HCT116 (cell line): ENCODE data around the gene ACSL3. TPM values are rescaled to one million over a fixed set of nuclear protein-coding genes. Genes with fewer than 3 reads are reported as not detected.

Experiments used
- ATAC-seq: fragments of 200-7000 bp; cut with Tn5 transposase; 2 replicates; pipeline ENCODE4 v1.9.1; 2020; ENCODE audit warnings: mild to moderate bottlenecking, moderate library complexity
- BruUV-seq: library from RNA; stranded (reverse); fragments of 400-500 nt; replicated peaks from 2 replicates; lab custom pipeline; 2021; lab: Mats Ljungman, UMichigan
- CTCF ChIA-PET: fragments of 300-600 bp; sonication (Branson Sonifier 250); formaldehyde crosslinking; loops from one replicate; lab custom pipeline; 2021; ENCODE audit warnings: antibody characterized with exemption; lab: Charles Lee
- POLR2A ChIA-PET: fragments of 300-600, 350-600 bp; sonication (Branson Sonifier 250); formaldehyde crosslinking; loops from one replicate; lab custom pipeline; 2021; ENCODE audit warnings: antibody characterized with exemption; lab: Charles Lee
- RAD21 ChIA-PET, 2 experiments: fragments of 300-600 bp; sonication (Branson Sonifier 250); formaldehyde crosslinking; loops; one replicate each; lab custom pipeline; 2023; ENCODE audit warnings: low total read pairs in 2 of 2; ENCODE audit not compliant: uncharacterized antibody in 2 of 2, unreplicated experiment in 2 of 2, low non-redundant PET in 1 of 2; lab: Charles Lee
- DNase-seq: peaks from one replicate; pipeline ENCODE4 v3.0.0-alpha.2; 2010; ENCODE audit warnings: low read depth, low spot score
- H2AFZ ChIP-seq: fragments of 200-600 bp; shearing (Covaris generic), sonication (generic); 2 replicates; pipeline ENCODE4 v1.6.1; 2017; ENCODE audit warnings: low read depth, mixed run types, mixed read lengths, antibody characterized with exemption, low read length; ENCODE audit not compliant: poor library complexity, severe bottlenecking
- H3K27ac ChIP-seq: 2 replicates; pipeline ENCODE4 v1.5.1; 2012; ENCODE audit warnings: low read depth, low read length
- H3K27me3 ChIP-seq: fragments of 200-600 bp; sonication (generic); 2 replicates; pipeline ENCODE4 v1.6.1; 2016; ENCODE audit warnings: mixed run types, low read length, mixed read lengths; ENCODE audit not compliant: insufficient read depth
- H3K36me3 ChIP-seq, 2 experiments: fragments of 200-500 bp in 1 of 2; fragments of 200-600 bp in 1 of 2; sonication (Bioruptor generic) in 1 of 2; sonication (generic) in 1 of 2; 2 replicates each; pipeline versions ENCODE4 v1.5.1 to v1.6.1; 2014 to 2016; ENCODE audit warnings: low read length in 2 of 2, inconsistent platforms in 1 of 2, mixed read lengths in 1 of 2, mixed run types in 1 of 2; ENCODE audit not compliant: insufficient read depth in 2 of 2, control insufficient read depth in 1 of 2
- H3K4me1 ChIP-seq, 2 experiments: fragments of 200-600 bp in 1 of 2; sonication (generic) in 1 of 2; 2 replicates each; pipeline versions ENCODE4 v1.5.1 to v1.6.1; 2012 to 2017; ENCODE audit warnings: low read length in 2 of 2, inconsistent platforms in 1 of 2, mild to moderate bottlenecking in 1 of 2, mixed read lengths in 1 of 2, mixed run types in 1 of 2, moderate library complexity in 1 of 2; ENCODE audit not compliant: insufficient read depth in 2 of 2, control insufficient read depth in 1 of 2
- H3K4me2 ChIP-seq: fragments of 200-600 bp; sonication (generic); 2 replicates; pipeline ENCODE4 v1.6.1; 2017; ENCODE audit warnings: mixed run types, low read length, mixed read lengths
- H3K4me3 ChIP-seq, 2 experiments: fragments of 200-600 bp in 1 of 2; sonication (generic) in 1 of 2; replicated peaks in 1 of 2; 2 replicates each; pipeline ENCODE4 v1.5.1; 2011 to 2016; ENCODE audit warnings: low read length in 2 of 2, control low read depth in 1 of 2, low read depth in 1 of 2, mild to moderate bottlenecking in 1 of 2, mixed read lengths in 1 of 2, mixed run types in 1 of 2
- H3K79me2 ChIP-seq: fragments of 200-600 bp; sonication (generic); 2 replicates; pipeline ENCODE4 v1.6.1; 2017; ENCODE audit warnings: mild to moderate bottlenecking, mixed run types, low read length, moderate library complexity, mixed read lengths; ENCODE audit not compliant: insufficient read depth
- H3K9ac ChIP-seq: fragments of 200-600 bp; sonication (generic); 2 replicates; pipeline ENCODE4 v1.6.1; 2016; ENCODE audit warnings: low read length, mixed read lengths
- H3K9me2 ChIP-seq: fragments of 200-600 bp; sonication (generic), shearing (Covaris generic); 2 replicates; pipeline ENCODE4 v1.6.1; 2017; ENCODE audit warnings: mixed run types, mild to moderate bottlenecking, moderate library complexity; ENCODE audit not compliant: insufficient read depth
- H3K9me3 ChIP-seq, 2 experiments: fragments of 200-500 bp in 1 of 2; fragments of 200-600 bp in 1 of 2; sonication (Bioruptor generic) in 1 of 2; sonication (generic) in 1 of 2; 2 replicates each; pipeline ENCODE4 v1.6.1; 2014 to 2017; ENCODE audit warnings: low read length in 2 of 2, mixed read lengths in 2 of 2, inconsistent platforms in 1 of 2, low read depth in 1 of 2, mild to moderate bottlenecking in 1 of 2, mixed run types in 1 of 2, moderate library complexity in 1 of 2; ENCODE audit not compliant: control insufficient read depth in 1 of 2, insufficient read depth in 1 of 2
- H4K20me1 ChIP-seq: fragments of 200-600 bp; sonication (generic), shearing (Covaris generic); 2 replicates; pipeline ENCODE4 v1.6.1; 2017; ENCODE audit warnings: mixed run types, mild to moderate bottlenecking, moderate library complexity; ENCODE audit not compliant: insufficient read depth
- ATF3 ChIP-seq: IDR thresholded peaks from 2 replicates; pipeline ENCODE4 v1.6.1; 2012
- CBX3 ChIP-seq: IDR thresholded peaks from 2 replicates; pipeline ENCODE4 v1.6.1; 2012; ENCODE audit warnings: low read depth
- CEBPB ChIP-seq: IDR thresholded peaks from 2 replicates; pipeline ENCODE4 v1.6.1; 2012; ENCODE audit warnings: low read depth
- EGR1 ChIP-seq: IDR thresholded peaks from 2 replicates; pipeline ENCODE4 v1.6.1; 2012; ENCODE audit warnings: low read depth
- ELF1 ChIP-seq: IDR thresholded peaks from 2 replicates; pipeline ENCODE4 v1.6.1; 2012; ENCODE audit warnings: low read depth, borderline replicate concordance
- EZH2phosphoT487 ChIP-seq: fragments of 200-600 bp; IDR thresholded peaks from 2 replicates; pipeline ENCODE4 v1.6.1; 2018; ENCODE audit warnings: antibody characterized with exemption, borderline replicate concordance
- MAX ChIP-seq: IDR thresholded peaks from 2 replicates; pipeline ENCODE4 v1.6.1; 2012
- POLR2A ChIP-seq: IDR thresholded peaks from 2 replicates; pipeline ENCODE4 v1.7.0; 2011; ENCODE audit warnings: borderline replicate concordance; ENCODE audit not compliant: insufficient read depth, insufficient read length; ENCODE audit errors: extremely low read depth
- POLR2AphosphoS5 ChIP-seq: IDR thresholded peaks from 2 replicates; pipeline ENCODE4 v1.6.1; 2011; ENCODE audit warnings: mild to moderate bottlenecking, low read depth, low read length, moderate library complexity
- SIN3A ChIP-seq: IDR thresholded peaks from 2 replicates; pipeline ENCODE4 v1.6.1; 2012; ENCODE audit warnings: low read depth
- SP1 ChIP-seq: IDR thresholded peaks from 2 replicates; pipeline ENCODE4 v1.6.1; 2012; ENCODE audit warnings: low read depth
- SRF ChIP-seq: IDR thresholded peaks from 2 replicates; pipeline ENCODE4 v1.6.1; 2012; ENCODE audit warnings: low read depth
- TCF7L2 ChIP-seq: IDR thresholded peaks from 2 replicates; pipeline ENCODE4 v1.7.0; 2011; ENCODE audit warnings: borderline replicate concordance, inconsistent platforms; ENCODE audit not compliant: insufficient read depth, insufficient read length; ENCODE audit errors: extremely low read depth
- ZFX ChIP-seq: fragments of 450-650 bp; IDR thresholded peaks from 2 replicates; pipeline ENCODE4 v1.6.1; 2017
- intact Hi-C: fragments of 100-400 bp; cut with micrococcal nuclease; formaldehyde crosslinking; loops from 2 replicates; pipeline ENCODE4 v1.10.0; 2022
- total RNA-seq: library from RNA; stranded (reverse); gene quantifications from one replicate; pipeline ENCODE4 v1.2.1, GENCODE V29; 2021; ENCODE audit not compliant: unreplicated experiment

ACSL3 gene
- total RNA-seq, 1 experiment from 2014 or later = 142 TPM

- peaks cover under 1% of the 10 kb centered on the region in 2 experiments; a peak in 2 of 4 replicates for H3K4me1 ChIP-seq
- ChIA-PET POLR2A (no interaction called here), CTCF (interaction anchor here (1.8 kb wide), 1 partner anchor 19 kb away, joined by 5 read pairs; no protein-coding TSS in a partner anchor), RAD21 (no interaction called here)
- DNase-seq (no peak), ATAC-seq (no peak)
- H3K27me3 ChIP-seq = no peaks in the 10 kb centered on the region
- no peak overlapping the region for H3K9ac ChIP-seq
- H3K9me3 ChIP-seq = no peaks in the 10 kb centered on the region
- BruUV-seq = no TSS peak
- no peak for TF ChIP-seq EGR1
- no peak for TF ChIP-seq POLR2A
- TF ChIP-seq EZH2phosphoT487 = no peak
- no peak for TF ChIP-seq ZFX
- no peak for TF ChIP-seq ELF1
- no peak for TF ChIP-seq CBX3
- no peak for TF ChIP-seq SRF
- no peak for TF ChIP-seq CEBPB
- no peak for TF ChIP-seq MAX
- no peak for TF ChIP-seq POLR2AphosphoS5
- no peak for TF ChIP-seq TCF7L2
- TF ChIP-seq SIN3A = no peak
- no peak for TF ChIP-seq SP1
- TF ChIP-seq ATF3 = no peak
- H3K9me2 ChIP-seq = no peaks in the 10 kb centered on the region
- no peak overlapping the region for H3K4me3 ChIP-seq
- no peak overlapping the region for H3K27ac ChIP-seq
- no peak overlapping the region for H2AFZ ChIP-seq
- peaks cover 94% of the 10 kb centered on the region for H3K79me2 ChIP-seq
- intact Hi-C loops = no loop called here
- peaks cover 6% of the 10 kb centered on the region; the same call in 1 of the 2 replicates for H4K20me1 ChIP-seq
- H3K4me2 ChIP-seq = no peak overlapping the region
- no peaks in the 10 kb centered on the region for H3K36me3 ChIP-seq
These were observed 24.1 kb downstream of the ACSL3 start for GRCh38 chr2:222884805-222885424.
